ENCODE data around the gene SSH2.

The SSH2 gene

GRCh38 chr17:29582254-29582765, 347.7 kb downstream of the SSH2 start:
- H3F3A ChIP-seq (ENCODE audit: insufficient read depth): no peaks in the 10 kb centered on the region
- H2AFZ ChIP-seq (ENCODE audit: low read depth, low read length, severe bottlenecking): no peak overlapping the region
- H4K20me1 ChIP-seq (ENCODE audit: low read depth, low read length): no peaks in the 10 kb centered on the region
- H3K9me3 ChIP-seq (ENCODE audit: insufficient read depth, low read length): no peaks in the 10 kb centered on the region
- H3K79me2 ChIP-seq (ENCODE audit: insufficient read depth, low read length): peaks cover 40% of the 10 kb centered on the region
- H3K4me3 ChIP-seq (ENCODE audit: insufficient read depth, low read length, poor library complexity, severe bottlenecking): no peak overlapping the region
- H3K27me3 ChIP-seq (ENCODE audit: low read length): no peaks in the 10 kb centered on the region
- H3K4me2 ChIP-seq (ENCODE audit: low read depth, low read length, poor library complexity, severe bottlenecking): no peak overlapping the region
- H3K9me2 ChIP-seq (replicated peaks; ENCODE audit: insufficient read depth, low read length): no peaks in the 10 kb centered on the region
- TF ChIP-seq CTCF (IDR thresholded peaks at IDR 0.05; ENCODE audit: insufficient read depth, low read length, poor library complexity, severe bottlenecking) (no peak), EZH2phosphoT487 (conservative IDR thresholded peaks at IDR 0.05; ENCODE audit: low read length) (no peak)
- no peak overlapping the region for H3K9ac ChIP-seq (ENCODE audit: low read length)
- no peak overlapping the region for H3K27ac ChIP-seq (ENCODE audit: low read depth, low read length)
- H3K36me3 ChIP-seq (ENCODE audit: low read length): no peaks in the 10 kb centered on the region

GRCh38 chr17:29581583-29582253, 348.3 kb downstream of the SSH2 start:
- Histone ChIP-seq H3K79me2 (ENCODE audit: insufficient read depth, low read length) (peaks cover 34% of the 10 kb centered on the region), H3K4me2 (ENCODE audit: low read depth, low read length, poor library complexity, severe bottlenecking) (no peak overlapping the region), H3K9me3 (ENCODE audit: insufficient read depth, low read length) (no peaks in the 10 kb centered on the region), H2AFZ (ENCODE audit: low read depth, low read length, severe bottlenecking) (no peak overlapping the region), H3K27me3 (ENCODE audit: low read length) (no peaks in the 10 kb centered on the region), H4K20me1 (ENCODE audit: low read depth, low read length) (no peaks in the 10 kb centered on the region), H3F3A (ENCODE audit: insufficient read depth) (no peaks in the 10 kb centered on the region), H3K36me3 (ENCODE audit: low read length) (no peaks in the 10 kb centered on the region), H3K9ac (ENCODE audit: low read length) (no peak overlapping the region), H3K9me2 (replicated peaks; ENCODE audit: insufficient read depth, low read length) (no peaks in the 10 kb centered on the region), H3K27ac (ENCODE audit: low read depth, low read length) (no peak overlapping the region), H3K4me3 (ENCODE audit: insufficient read depth, low read length, poor library complexity, severe bottlenecking) (no peak overlapping the region)
- TF ChIP-seq CTCF (IDR thresholded peaks at IDR 0.05; ENCODE audit: insufficient read depth, low read length, poor library complexity, severe bottlenecking): no peak

- H3K27me3 ChIP-seq (ENCODE audit: low read length): no peaks in the 10 kb centered on the region
- peaks cover 18% of the 10 kb centered on the region for H3K79me2 ChIP-seq (ENCODE audit: insufficient read depth, low read length)
- no peak overlapping the region for H2AFZ ChIP-seq (ENCODE audit: low read depth, low read length, severe bottlenecking)
- peak; percentile 80 for TF ChIP-seq CTCF (IDR thresholded peaks at IDR 0.05; ENCODE audit: insufficient read depth, low read length, poor library complexity, severe bottlenecking)
- TF ChIP-seq EZH2phosphoT487 (conservative IDR thresholded peaks at IDR 0.05; ENCODE audit: low read length): no peak
- H3K36me3 ChIP-seq (ENCODE audit: low read length): no peaks in the 10 kb centered on the region
- H3K4me3 ChIP-seq (ENCODE audit: insufficient read depth, low read length, poor library complexity, severe bottlenecking): no peak overlapping the region
- no peak overlapping the region for H3K9ac ChIP-seq (ENCODE audit: low read length)
- no peaks in the 10 kb centered on the region for H3F3A ChIP-seq (ENCODE audit: insufficient read depth)
- no peaks in the 10 kb centered on the region for H3K9me2 ChIP-seq (replicated peaks; ENCODE audit: insufficient read depth, low read length)
- no peak overlapping the region for H3K27ac ChIP-seq (ENCODE audit: low read depth, low read length)
- H3K9me3 ChIP-seq (ENCODE audit: insufficient read depth, low read length): no peaks in the 10 kb centered on the region
- no peaks in the 10 kb centered on the region for H4K20me1 ChIP-seq (ENCODE audit: low read depth, low read length)
- H3K4me2 ChIP-seq (ENCODE audit: low read depth, low read length, poor library complexity, severe bottlenecking): no peak overlapping the region
Measured at GRCh38 chr17:29579866-29580771, 349.9 kb downstream of the SSH2 start.

Data from SU-DHL-6 (cell line).